ENCODE measurements around the gene GAK.

Gene GAK

DNA sequence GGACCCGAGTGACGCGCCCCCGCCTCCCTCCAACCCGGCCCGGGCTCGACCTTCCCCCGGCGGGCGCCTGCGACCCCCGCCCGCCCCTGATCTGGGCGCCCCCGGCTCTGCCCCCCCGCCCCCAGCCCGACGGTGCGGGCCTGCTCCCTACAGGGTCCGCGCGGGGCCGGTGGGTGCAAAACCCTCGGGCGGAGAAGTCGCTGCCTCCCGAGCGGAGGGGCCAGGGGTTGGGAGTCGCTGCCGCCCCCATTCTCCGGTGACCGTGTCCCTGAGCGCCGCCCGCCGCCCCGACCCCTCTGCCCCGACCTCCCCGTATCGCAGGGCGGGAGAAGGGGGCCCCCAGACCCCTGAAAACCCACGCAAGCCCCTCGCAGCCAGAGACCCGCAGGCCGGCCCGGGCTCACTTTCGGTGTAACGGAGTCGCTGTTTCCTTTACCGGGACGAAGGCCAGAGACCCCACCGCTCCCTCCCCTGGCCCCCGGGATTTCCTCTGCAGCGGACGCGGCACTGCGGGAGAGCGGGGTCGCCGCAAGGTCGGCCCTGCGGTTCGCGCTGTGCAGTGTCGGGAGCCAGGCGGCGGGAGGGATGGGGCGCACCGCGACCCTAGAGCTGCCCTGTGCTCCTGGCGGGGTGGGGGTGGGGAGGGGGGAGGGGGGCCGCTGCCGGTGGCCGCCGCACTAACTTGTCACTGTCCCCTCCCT, 105.5 kb downstream of the GAK start:
- no peak for DNase-seq

DNA sequence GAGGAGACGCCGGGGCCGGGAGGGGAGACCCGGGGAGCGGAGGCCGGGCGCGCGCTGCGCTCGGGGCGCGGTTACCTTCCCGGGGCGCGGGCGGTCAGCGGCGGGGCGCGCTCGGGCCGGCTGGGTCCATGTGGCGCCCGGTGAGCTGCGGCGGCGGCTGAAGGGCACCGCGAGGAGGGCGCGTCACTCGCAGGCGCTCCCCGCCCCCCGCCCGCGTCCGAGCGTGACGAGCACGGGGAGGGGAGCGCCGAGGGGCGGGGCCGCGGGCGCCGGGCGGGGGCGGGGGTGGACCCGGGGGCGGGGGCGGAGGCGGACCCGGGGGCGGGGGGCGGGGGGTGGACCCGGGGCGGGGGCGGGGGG, 106.2 kb downstream of the GAK start, which contains the start of gene CPLX1:
TSS of gene CPLX1 (minus strand) at position 159 of the 360 bp plus-strand sequence. CDS start 1,607 bp downstream, outside the sequence.
- no peak for DNase-seq

DNA sequence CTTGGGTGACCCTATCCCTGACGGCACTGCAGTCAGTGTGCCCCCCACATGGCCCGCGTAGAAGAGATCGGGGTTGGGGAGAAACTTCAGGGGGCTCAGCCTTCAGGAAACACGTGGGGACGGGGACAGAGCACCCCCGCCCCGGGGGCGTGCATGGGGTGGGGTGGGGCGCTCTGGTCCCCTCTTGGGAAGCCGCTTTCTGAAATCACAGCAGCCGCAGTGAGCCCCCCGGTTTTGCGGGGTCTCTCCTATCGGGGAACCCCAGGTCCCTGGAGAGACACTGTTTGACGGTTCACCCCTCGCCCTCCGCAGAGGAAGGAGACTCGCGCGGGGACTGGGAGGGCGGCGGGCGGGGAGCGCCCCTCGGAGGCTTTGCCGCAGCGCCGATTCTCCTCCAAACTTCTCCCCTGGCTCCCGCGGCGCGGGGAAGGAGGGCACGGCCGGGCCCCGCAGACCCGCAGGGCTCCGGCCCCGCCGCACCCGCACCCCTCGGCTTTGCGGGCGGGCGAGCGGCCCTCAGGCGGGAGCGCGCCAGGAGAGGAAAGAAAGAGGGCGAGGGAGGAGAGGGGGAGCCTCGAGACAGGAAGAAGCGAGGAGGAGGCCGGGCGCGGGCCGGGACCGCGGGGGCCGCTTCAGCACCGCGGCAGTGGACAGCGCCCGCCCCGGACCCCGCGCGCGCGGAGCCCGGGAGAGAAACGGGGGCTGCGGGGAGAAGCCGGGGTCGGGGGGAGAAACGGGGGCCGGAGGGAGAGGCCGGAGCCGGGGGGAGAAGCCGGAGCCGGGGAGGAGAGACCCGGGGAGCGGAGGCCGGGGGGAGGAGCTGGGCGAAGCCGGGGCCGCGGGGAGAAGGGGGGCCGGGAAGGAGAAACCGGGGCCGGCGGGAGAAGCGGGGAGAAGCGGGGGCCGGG, 106.8 kb downstream of the GAK start:
- no peak for DNase-seq

DNA sequence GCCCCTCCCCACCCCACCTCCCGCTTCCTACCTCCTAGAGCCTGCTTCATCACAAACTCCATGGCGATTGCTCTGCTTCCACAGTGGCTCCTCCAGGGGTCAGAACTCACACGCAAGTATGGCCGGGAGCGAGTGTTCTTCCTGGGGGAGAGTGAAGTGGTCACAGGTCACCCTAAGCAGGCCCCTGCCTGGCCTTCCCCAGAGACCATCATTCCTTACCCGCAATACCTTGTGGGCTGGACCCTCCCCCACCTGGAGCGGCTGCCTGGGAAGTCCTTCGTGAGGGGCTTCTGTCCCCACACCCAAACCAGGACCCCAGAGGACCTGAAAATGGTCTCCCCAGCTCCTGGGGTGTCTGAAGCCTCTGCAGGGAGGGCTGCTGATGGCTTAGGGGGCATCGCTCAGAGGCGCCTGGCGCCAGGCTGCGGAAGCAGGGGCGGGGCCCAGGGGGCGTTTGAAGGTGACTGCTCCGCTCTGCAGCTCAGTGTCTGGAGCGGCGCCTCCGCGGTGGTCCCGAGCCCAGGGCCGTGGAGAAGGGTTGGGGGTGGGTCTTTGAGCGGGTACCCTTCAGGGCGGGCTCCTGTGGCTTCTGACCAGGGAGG, 107.6 kb downstream of the GAK start:
- no peak for DNase-seq

DNA sequence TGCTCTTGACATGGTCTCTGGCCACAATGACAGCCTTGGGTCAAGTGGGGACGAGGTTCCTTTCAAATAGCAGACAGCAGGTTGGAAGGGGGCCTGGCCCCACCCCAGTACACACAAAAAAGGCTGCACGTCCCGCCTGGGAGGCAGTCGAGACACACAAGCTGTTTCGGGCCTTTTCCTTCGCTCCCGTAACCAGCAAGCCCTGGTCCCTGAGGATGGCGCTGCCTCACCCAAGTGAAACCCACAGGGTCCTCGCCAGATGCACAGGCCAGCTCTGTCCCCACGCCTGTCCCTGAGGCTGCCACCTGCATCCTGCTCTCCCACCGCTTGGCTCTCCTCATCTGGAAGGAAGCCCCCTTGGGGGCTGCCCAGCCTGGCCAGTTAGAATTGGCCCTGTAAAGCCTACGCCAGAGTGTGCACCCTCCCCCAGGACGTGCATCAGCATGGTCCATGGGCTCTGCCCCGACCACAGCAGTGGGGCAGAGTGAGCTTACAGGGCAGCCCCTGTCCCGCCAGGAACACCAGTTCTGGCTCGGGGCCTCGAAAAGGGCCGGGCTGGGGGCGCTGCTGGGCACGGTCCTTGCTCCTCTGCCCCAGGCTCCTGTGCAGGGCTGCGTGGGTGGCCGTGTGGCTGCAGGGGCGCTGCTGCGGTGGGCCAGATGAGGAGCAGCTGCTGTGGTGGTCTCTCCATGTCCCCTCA, 108.2 kb downstream of the GAK start:
- DNase-seq = no peak

DNA sequence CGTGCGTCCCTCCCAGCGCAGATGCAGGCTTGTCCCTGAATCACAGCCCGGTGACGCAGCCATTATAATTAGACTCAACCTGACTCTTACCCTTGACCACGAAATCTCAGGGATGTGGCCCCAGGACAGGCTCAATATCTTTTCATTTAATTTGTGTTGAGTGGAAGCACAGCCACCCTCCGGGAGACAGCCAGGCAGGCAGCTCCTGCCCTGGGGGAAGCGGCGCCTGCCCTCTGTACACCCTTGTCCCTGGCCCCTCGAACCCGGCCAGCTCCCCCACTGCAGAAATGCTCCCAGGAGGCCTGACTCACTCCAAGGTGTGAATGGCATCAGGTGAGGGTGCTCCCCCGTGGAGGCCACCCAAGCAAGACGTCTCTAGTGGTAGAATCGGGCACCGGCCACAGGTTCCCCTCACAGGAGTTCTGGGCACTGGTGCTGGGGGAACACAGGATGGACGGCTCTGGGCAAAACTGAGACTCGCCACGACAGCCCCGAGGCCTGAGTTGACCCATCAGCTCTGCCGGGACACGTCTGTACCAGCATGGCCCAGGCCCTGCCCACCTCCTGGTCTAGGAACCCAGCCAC, 108.8 kb downstream of the GAK start:
- no peak for DNase-seq

DNA sequence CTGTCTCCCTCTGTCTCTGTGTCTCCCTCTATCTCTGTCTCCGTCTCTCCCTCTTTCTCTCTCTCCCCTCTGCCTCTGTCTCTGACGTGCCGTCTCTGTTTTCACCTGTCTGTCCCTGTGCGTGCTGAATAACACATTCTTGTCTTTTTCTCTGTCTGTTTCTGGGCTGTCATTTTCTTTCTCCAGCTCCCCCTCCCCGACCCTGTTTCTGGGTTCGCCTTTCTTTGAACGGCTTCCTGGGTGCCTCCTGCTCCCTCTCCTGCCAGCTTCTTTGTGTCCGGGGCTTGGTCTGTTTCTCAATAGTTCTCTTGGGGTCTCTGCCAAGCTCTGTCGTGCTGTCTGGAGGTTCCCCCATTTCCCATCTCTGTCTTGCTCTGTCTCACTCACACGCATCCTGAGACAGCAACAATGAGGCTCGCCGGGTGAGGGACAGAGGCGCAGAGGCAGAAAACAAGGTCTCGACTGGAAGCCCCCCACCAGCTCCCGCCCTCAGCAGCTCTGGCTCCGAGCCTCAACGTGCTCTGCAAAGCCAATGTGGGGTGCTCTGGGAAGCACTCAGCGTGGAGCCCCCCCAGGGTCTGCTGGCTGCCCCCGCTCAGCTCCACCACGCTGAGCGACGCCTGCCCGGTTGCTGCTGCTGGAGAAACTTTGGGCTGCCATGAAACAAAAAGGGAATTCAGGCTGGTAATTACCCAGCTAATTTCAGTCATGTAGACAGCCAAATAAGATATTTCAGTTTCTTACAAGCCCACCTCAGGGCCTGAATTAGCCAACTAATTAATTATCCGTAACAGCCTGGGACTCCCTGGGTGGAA, 109.5 kb downstream of the GAK start:
- DNase-seq = no peak

DNA sequence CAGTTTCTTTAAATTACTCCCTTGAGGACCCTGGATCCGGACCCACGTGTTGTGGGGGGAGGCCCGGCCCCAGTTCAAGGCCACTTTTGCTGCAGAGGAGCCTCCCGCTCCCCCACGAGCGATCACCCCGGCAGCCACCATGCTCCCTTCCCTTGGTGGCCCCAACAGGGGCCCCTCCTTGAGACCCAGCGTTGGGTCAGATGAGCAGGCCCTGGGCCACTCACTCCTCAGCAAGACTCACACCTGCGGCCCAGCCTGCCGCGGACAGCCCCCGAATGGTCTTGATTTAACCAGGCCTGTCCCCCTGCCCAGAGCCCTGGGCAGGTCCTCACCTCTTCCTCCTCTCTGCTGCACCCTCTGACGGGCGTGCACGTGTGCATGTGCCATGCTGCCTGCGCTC, 110.5 kb downstream of the GAK start:
- DNase-seq = no peak

DNA sequence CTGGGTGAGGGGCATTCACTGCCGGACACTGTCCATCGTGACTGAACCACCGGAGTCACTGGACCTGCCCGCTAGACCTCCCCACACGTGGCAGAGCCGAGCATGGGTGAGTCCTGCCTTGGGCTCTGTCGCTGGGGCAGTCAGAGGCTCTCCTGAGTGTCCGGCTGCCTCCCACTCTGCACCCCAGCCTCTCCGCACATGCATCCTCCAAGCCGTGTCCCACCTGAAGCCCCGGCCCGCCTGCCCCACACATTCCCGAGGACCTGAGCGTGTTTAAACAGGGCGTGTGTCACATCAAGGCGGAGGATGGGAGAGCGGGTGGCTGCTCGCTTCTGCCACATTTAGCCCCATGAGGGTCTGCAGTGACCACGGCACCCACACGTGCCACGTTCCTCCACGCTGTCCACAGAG, 110.9 kb downstream of the GAK start:
- DNase-seq = no peak

DNA sequence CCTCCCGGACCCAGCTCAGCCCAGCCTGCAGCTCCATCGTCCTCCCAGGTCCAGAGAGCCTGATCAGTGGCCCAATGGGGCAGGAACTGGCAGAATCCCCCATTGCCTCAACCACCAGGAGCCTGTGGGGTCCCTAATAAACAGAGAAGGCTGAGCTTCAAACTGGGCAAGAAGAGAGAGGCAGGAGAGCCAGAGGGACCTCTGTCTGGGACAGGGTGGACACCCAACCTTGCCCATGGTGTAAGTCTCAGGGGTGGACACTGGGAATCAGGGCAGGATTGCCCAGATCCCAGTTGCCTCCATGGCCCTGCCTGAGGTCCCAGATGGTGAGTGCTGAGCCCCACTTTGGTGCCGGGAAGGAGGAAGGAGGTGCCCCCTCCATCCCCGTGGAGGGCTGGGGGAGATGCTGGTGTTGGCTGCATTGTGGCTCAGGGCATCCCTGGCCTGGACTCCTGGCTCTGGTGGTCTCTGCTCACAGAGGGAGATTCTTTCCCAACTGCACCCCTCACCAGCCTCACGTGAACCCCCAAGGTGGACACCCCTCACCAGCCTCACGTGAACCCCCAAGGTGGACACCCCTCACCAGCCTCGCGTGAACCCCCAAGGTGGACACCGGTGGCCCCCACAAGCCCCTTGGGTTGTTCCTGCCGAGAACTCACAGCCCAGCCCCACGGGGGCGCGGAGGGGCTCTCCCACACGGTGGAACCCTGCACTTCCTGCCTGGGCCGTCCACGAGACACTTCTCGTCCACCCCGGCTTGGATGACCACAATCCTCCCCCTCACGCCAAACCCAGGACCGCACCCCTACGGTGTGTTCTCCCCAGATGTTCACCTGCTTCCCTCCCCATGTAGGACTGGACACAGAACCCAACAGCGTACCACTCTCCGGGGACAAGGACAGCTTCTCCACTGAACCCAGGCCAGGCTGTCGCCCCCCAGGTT, 111.6 kb downstream of the GAK start:
- no peak for DNase-seq

DNA sequence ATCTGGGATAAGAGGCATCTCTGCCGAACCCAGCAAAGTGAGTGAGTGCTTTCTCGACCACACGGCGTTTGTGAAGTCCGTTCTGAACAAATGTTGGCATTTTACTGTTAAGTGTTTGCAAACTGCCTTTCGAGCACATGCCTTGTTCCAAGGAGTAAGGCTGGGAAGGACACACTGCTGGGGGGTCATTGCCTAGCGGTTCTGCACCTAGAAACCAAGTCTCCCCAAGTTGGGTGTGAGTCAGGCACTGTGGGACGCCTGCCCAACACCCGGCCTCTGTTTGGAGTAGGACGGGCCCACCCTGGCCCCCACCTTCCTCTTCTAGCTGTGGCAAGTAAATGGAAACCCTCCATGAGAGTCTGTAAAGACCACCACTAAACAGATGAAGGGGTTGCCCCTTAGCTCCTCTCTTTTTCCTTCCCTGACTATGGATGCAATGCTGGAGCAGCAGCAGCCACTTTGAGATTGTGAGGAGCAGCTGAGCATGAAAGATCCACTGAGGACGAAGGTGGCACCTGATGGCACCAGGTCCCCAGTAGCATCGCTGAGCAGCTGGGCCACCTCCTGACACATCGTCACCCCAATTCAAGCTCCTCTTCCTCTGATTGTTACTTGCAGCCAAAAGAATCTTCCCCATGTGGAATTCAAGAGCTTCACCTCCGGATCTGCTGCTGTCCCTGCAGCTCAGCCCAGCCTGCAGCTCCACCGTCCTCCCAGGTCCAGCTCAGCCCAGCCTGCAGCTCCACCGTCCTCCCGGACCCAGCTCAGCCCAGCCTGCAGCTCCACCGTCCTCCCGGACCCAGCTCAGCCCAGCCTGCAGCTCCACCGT, 112.5 kb downstream of the GAK start:
- no peak for DNase-seq

DNA sequence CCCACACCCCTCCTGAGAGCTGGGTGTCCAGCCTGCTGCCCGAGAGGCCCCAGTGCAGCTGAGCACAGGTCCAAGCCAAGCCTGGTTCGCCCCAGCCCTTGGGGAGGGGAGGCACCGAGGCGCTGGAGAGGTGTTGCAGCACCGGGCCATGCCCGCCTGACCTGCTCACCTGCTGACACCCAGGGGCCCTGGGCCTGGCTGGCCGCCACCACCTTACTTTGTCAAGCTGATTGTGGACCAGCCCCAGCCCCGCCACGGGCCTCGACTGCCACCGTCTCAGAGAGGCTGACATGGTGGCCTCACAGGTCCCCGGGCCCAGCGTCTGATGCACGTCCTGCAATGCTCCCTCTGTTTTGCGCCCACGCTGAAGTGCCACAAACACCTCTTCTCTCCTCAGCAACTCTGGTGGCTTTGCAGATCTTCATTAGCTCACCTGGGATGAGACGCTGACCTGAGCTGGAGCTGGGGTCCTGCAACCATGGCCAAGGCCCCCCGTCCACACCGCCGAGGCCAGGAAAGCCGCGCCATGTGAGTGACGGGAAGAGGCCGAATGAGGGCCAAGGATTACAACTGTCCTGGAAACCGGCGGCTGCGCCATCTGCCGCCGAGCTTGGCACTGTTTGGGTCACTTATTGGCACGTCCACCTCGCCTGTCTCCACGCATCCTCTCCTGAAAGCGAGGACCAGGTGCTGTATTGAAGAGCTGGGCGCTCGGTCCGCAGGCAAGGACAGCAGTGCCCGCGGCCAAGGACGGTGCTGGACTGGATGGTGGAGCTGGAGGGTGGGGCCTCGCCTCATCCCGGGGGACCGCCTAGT, 113.8 kb downstream of the GAK start:
- no peak for DNase-seq

DNA sequence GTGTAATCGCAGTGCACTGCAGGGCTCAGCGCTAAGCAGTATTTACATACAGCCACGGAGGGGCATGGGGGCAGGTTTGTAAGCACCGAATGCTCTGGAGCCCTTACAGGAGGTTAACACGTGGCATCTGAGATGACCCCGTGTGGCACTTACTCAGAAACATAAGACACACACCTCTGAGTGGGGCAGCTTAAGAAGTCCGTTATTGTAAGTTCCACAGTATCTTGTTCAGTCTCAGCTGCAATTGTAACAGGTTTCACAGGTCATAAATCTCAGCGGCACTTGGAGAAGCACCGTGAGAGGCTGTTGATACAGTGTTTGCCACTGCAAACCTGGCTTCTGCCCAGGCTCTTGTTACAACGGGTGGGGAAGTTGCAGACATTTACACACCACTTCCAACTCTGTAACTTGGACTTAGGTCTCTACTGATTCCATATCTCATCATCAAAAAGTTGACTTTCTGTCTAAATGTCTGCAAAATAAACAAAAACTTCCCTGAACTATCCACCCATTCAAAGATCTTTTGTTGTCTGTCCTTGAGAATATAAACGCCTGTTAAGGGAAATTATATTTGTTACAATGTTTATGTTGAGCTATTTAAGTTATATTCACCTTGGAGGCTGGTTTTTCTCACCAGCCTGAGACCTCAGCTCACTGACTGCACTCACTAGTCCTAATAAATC, 116.5 kb downstream of the GAK start:
- no peak for DNase-seq

DNA sequence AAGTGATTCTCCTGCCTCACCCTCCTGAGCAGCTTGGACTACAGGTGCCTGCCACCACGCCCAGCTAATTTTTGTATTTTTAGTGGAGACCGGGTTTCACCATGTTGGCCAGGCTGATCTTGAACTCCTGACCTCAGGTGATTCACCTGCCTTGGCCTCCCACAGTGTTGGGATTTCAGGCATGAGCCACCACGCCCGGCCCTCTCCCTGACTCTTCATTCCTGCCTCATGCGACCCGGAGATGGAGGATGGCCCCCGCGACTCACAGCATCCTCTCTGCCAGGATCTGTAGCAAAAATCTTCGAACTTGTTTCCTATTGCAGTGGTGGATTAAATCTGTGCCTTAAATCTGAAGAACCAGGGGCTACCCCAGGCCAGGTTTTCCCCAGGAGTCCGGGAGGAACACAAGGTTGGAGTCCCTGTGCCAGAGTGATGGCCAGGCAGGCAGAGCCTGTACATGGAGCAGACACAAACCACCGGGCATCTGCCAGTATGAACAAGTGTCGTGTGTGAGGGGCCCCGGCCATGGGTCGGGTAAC, 117.7 kb downstream of the GAK start:
- DNase-seq = no peak

DNA sequence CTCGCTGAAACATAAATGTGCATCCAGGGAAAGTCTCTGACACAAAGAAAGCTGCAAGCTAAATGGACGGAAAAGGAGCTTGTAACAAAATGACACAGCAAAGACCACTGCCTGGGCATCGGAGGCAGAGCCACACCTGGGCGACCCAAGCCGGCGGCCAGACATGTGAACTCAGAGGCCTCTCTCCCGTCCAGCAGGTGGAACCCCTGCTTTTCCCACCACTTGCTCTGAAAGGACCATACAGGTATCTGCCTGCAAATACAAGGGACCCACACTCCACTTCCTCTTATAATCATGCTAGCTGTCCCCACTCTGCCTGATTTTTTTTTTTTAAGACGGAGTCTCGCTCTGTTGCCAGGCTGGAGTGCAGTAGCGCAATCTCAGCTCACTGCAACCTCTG, 118.2 kb downstream of the GAK start:
- DNase-seq = no peak

DNA sequence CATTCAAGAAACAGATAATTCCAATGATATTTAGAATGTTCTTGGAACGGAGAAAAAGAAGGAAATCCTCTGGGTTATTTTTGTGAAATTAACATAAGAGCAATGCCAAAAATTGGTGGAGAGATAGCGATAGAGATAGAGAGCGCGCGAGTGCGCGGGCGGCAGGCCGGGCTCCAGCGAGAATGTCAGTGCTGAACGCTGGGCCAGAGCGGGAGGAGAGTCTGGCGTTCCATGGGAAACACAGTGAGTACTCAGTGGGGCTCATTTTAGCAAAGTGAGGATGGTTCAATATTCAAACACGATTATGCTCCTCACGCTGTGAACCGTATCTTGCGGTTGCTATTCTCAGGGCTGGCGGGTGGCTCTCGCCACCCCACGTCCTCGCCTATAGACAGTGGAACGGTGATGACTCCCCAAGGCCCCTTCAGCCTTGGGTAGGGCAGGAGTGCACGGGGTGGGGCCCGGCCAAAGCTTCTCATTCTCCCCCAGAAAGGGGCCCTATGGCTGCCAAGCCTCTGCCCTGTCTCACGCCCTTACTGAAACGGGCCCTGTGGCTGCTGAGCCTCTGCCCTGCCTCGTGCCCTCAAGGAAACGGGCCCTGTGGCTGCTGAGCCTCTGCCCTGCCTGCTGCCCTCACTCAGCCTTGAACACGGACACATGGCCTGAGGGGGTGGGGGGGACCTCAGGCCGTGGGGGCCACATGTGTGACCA, 123.1 kb downstream of the GAK start:
- no peak for DNase-seq

DNA sequence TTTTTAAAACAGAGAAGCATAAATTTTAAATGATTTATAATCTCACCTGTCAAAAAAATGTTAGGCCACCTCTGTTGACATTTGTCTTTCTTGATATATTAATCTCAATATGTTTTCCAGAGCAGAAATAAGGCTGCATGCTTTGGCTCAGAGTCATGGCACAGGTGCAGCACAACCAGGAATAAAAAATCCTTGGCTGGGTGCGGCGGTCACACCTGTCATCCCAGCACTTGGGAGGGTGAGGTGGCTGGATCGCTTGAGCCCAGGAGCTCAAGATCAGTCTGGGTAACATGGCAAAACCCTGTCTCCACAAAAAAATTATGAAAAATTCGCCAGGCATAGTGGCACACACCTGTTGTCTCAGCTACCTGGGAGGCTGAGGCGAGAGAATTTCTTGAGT, 124.3 kb downstream of the GAK start:
- DNase-seq = no peak

All from activated CD8-positive, alpha-beta memory T cell treated with anti-CD3 and anti-CD28 coated beads, Interleukin-2, amount 50 U/mL, for 4 hours (primary cell).